ENCODE measurements around the gene EFCC1. TPM values are rescaled to one million over a fixed set of nuclear protein-coding genes. Genes with fewer than 3 reads are reported as not detected.
"Not testable (repeated sequence)": the region's sequence is repeated elsewhere in the genome, so short reads cannot be mapped to it uniquely, and the experiment has no call there.

The EFCC1 gene
- total RNA-seq, 2 experiments from 2014 or later: 0.16 to 0.38 TPM

- DNase-seq: no peak
- intact Hi-C loops (cut with micrococcal nuclease): no loop called here
- Mint-ChIP-seq H3K4me1 (ENCODE audit: low read depth) (peaks cover 1% of the 10 kb centered on the region), H3K9me3 (no peaks in the 10 kb centered on the region), H3K36me3 (ENCODE audit: low read depth) (peaks cover 4% of the 10 kb centered on the region), H3K27me3 (no peaks in the 10 kb centered on the region), H3K27ac (no peak overlapping the region), H3K4me3 (no peak overlapping the region)
- ATAC-seq: no peak
- CTCF ChIA-PET: interaction anchor here (0.6 kb wide), 1 partner anchor 117 kb away, joined by 4 read pairs; no protein-coding TSS in a partner anchor
- POLR2A ChIA-PET: no interaction called here
- no peak for TF ChIP-seq CTCF (IDR thresholded peaks at IDR 0.05)
Observed at GRCh38 chr3:129087138-129087702, 86.1 kb downstream of the EFCC1 start.

GRCh38 chr3:129087904-129088303 is 86.8 kb downstream of the EFCC1 start:
- H3K4me1 Mint-ChIP-seq (ENCODE audit: low read depth); H3K4me3 Mint-ChIP-seq; H3K9me3 Mint-ChIP-seq; H3K27ac Mint-ChIP-seq; H3K36me3 Mint-ChIP-seq (ENCODE audit: low read depth); intact Hi-C loops (cut with micrococcal nuclease); CTCF ChIA-PET; POLR2A ChIA-PET; H3K27me3 Mint-ChIP-seq: not testable (repeated sequence)
- ATAC-seq: peak; percentile 80
- DNase-seq: peak; percentile 27

- H3K9me3 Mint-ChIP-seq; H3K27me3 Mint-ChIP-seq; H3K4me3 Mint-ChIP-seq; H3K4me1 Mint-ChIP-seq (ENCODE audit: low read depth); DNase-seq; POLR2A ChIA-PET; H3K27ac Mint-ChIP-seq; H3K36me3 Mint-ChIP-seq (ENCODE audit: low read depth); CTCF ChIA-PET; intact Hi-C loops (cut with micrococcal nuclease): not testable (repeated sequence)
- peak; percentile 4 for ATAC-seq
Observed at GRCh38 chr3:129088312-129088711, 87.2 kb downstream of the EFCC1 start.

Other genes with a start within 250 kb of the EFCC1 start
- gene ACAD9, start 121.7 kb upstream of the EFCC1 start, total RNA-seq: 10 to 100 TPM; 50.1 to 50.5 TPM
- gene CFAP92, start 7.2 kb upstream of the EFCC1 start, total RNA-seq: under 1 TPM; 0.38 to 0.83 TPM
- not detected for gene GP9, start 59.5 kb downstream of the EFCC1 start, total RNA-seq
- gene RAB43, start 120.5 kb downstream of the EFCC1 start, total RNA-seq: 10 to 100 TPM; 41.6 to 44.1 TPM
- 10 to 100 TPM; 66.7 to 68.5 TPM for gene ISY1, start 159.8 kb downstream of the EFCC1 start, total RNA-seq
- 100 to 1,000 TPM; 453 to 454 TPM for gene CNBP, start 182.6 kb downstream of the EFCC1 start, total RNA-seq
- 100 to 1,000 TPM; 114 to 118 TPM for gene COPG1, start 248.3 kb downstream of the EFCC1 start, total RNA-seq

All from activated CD8-positive, alpha-beta T cell treated with anti-CD3 and anti-CD28 coated beads for 36 hours (primary cell).